ENCODE measurements around the gene TFCP2L1.

The TFCP2L1 gene

GRCh38 chr2:121196849-121197155 is 88.2 kb downstream of the TFCP2L1 start:
- DNase-seq (ENCODE audit: low read depth in 2 of 2), result no peak

GRCh38 chr2:121196132-121196848 is 88.7 kb downstream of the TFCP2L1 start:
- DNase-seq (ENCODE audit: low read depth in 2 of 2), result no peak

GRCh38 chr2:121195036-121195435 is 90.0 kb downstream of the TFCP2L1 start:
- DNase-seq (ENCODE audit: low read depth in 2 of 2), result no peak

DNA sequence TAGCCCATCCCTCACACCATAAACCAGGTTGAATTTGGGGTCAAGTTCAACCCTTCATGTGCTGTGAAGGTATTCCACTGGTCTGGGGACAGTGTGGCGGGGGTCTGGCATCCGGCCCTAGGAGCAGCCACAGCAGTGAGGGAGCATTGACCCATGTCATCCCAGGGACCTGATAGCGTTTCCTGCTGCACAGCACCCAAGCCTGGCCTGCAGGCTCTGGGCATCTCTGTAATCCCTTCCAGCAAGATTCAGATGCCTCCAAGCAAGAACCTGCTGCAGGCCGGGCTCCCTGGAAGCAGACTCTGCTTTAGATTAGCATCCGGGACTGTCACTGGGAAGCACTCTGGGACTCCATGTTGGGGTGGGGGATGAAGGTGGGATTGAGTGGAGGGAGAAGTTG is 90.4 kb downstream of the TFCP2L1 start:
- no peak for DNase-seq (ENCODE audit: low read depth in 2 of 2)

DNA sequence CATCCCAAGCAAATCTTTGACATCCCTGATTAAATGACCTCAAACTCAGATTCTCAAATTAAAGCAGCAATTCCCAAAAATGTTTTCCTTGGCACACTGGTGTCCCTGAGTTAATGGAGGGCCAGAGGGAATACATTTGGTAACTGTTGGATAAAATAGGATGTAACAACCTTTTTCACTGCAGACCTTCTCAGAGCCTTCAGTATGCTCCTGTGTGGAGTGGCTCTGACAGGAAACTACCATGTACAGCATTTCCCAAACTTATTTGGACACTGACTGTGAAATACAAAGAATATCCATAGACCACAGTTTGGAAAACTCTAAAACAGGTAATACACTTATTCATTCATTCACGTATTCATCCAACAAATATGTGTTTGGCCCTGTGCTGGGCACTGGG is 91.8 kb downstream of the TFCP2L1 start:
- DNase-seq (ENCODE audit: low read depth in 2 of 2), result no peak

DNA sequence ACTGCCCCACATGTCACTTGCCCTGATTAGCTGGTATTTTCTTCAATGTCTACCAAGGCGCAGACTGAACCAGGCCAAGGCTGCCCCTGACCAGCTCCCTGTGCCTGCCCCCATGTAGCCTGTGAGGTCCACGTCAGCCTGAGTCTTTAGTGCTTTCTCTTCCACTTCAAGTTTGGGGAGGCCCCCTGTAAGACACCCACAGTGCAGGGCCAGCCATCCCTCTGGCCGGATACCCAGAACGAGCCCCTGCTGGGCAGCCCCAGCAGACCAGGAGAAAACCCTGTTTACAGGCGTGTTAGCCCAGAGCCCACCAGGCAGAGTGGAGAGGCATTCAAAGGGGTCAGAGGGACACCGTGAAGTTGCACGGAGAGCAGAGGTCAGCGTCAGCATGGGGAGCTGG is 92.4 kb downstream of the TFCP2L1 start:
- no peak for DNase-seq (ENCODE audit: low read depth in 2 of 2)

DNA sequence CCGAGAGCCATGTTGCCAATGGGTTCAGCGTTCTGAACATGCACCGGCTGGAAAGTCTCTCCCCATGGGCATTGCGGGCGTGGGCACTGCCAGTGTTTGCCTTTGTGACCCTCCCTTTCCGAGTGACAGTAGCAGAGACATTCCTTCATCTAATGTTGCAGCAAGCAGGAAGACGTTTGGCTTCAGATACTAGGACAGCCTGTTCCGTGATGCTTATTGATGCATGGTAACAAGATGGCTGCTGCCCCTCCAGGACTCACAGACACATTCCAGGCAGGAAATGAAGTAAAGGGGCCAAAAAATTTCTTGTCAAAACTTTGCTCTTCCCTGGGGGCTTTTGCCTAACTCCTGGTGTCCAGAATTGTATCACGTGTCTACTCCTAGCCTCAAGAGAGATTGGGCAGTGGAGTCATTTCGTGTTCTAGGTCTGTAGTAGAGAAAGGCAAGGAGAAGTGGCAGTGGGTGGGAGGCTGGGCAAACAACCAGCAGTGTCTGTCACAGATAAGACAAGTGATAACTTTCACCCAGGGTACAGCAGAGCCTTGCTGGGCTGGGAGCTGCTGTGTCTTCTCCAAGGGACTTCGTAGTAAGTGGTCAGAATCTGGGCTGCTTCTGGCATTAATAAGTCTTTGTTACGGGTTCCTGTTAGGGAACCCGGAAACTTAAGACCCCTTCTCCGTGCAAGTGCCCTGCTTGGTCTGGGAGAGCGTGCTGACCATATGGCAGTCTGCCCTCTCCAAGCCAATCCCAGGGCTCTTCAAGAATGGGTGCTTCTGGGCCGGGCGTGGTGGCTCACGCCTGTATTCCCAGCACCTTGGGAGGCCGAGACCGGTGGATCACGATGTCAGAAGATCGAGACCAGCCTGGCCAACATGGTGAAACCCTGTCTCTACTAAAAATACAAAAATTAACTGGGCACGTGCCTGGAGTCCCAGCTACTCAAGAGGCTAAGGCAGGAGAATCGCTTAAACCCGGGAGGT is 93.5 kb downstream of the TFCP2L1 start:
- no peak for DNase-seq (ENCODE audit: low read depth in 2 of 2)

DNA sequence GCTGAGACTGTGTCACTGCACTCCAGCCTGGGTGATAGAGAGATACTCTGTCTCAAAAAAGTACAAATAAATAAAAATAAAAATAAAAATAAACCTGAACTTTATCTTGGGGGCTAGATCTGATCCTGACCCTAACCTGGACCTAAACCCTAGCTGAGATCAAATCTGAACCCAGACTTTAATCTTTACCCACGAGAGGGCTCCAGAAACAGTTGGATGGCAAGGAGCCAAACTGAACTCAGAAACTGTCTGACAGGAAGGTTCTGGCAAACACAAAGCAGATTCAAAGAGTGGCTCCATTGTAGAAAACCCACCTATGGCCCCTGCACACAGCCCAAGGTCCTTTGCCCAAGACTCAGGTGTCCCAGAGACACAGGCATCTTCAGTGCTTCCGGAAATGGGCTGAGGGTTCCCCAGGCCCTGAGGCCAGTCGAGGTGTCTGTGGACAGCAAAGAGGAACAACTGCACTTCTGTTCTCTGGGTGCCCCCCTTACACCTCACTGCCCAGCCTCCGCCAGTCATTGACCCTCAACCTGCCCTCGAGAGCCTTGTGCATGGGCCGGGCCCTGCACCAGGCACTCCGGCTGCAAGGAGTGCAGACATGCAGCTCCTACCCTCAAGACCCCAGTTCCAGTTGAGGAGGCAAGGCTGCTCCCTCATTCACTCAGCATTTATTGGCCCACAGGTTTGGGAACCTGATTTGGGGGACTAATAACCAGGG is 95.2 kb downstream of the TFCP2L1 start:
- no peak for DNase-seq (ENCODE audit: low read depth in 2 of 2)

GRCh38 chr2:121189011-121189410 is 96.0 kb downstream of the TFCP2L1 start:
- no peak for DNase-seq (ENCODE audit: low read depth in 2 of 2)

GRCh38 chr2:121187982-121188411 is 97.0 kb downstream of the TFCP2L1 start:
- no peak for DNase-seq (ENCODE audit: low read depth in 2 of 2)

DNA sequence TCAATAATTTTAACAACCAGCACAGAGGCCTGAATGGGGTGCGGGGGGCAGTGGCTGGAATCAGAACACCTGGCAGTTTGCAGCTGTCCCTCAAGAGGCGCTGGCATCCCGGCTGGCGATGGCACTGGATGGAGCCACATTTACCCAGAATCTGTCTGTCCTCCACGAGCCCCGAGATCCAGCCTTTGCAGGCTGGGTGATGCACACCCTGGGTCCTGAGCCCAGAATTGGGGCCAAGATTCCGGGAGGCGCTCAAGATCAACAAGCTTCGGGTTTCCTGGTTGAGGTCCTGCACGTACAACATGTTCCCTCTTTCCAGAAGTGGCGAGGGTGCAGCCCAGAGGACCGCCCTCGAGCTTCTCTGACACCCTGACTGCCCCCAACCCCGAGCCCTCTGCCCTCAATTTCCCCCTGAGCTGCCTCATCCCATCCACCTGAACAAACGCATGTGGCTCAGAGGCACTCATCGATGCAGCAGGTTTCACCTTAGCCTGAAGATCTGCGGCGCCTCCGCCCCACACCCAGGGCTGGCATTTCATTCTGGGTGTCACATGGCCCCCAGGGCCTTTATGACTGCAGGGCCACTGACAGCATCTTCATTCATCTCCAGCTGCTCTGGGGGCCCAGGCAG is 97.5 kb downstream of the TFCP2L1 start:
- no peak for DNase-seq (ENCODE audit: low read depth in 2 of 2)

- no peak for DNase-seq (ENCODE audit: low read depth in 2 of 2)
These were observed 98.7 kb downstream of the TFCP2L1 start for GRCh38 chr2:121186261-121186660.

DNA sequence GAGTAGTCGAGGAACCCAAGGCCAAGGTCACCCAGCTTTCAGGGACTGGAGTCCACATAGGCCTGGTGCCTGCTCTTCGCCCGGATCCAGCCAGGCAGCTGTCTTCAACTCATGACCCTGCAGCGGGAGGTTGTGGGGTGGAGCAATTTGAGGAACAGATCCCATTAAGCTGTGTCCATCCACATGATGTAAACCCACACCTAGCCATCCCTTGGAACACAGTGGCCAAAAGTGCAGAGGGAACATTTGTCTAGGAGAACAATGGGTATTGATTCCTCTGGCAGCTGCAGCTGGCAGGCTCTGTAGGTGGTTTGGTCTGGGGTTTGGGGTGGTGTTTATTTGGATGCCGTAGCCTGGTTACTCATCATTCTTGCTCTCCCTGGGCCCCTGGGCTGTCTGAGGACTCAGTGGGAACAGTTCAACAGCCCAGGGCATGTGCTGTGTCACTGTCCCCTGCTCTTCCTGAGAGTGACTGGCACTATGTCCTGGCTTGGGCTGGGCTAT is 99.4 kb downstream of the TFCP2L1 start:
- DNase-seq (ENCODE audit: low read depth in 2 of 2), result no peak

DNA sequence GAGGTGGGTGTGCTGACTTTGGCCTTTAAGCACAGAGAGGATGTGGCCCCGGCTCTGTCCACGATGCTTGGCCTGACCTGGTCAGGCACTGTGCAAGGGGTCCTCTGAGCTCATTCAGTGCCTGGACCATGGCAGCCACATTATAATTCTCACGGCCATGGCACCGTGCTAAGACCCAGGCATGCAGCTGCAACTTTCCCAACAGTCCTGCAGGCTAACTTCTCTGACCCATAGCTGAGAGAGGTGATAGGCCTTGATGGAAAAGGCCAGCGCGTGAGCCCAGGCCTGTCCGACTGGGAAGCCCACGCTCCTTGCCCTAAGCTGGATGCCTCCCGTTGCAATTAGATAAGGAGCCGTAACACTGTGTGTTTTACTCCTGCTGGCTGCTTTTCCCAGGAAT is 99.9 kb downstream of the TFCP2L1 start:
- DNase-seq (ENCODE audit: low read depth in 2 of 2), result no peak

- no peak for DNase-seq (ENCODE audit: low read depth in 2 of 2)
These were observed 100.6 kb downstream of the TFCP2L1 start for GRCh38 chr2:121184248-121184862.

DNA sequence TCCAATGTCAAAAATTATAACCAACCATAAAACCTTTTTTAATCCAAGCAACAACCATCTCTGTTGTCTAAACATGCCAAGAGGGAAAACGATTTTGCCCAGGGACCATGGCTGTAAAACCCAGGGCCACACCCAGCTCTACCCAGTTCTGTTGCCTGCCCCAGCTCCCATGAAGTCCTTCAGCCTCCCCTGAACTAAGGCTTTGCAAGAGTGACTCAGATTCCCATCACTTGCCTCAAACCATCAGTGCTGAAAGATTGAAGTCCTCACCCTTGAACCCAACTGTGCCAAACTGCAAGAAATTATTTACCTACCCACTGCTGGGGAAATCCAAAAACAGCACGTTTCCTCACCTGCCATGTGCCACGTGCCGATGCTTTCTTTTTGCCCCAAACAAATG is 102.5 kb downstream of the TFCP2L1 start:
- no peak for DNase-seq (ENCODE audit: low read depth in 2 of 2)

- no peak for DNase-seq (ENCODE audit: low read depth in 2 of 2)
These were observed 105.5 kb downstream of the TFCP2L1 start for GRCh38 chr2:121179467-121179866.

DNA sequence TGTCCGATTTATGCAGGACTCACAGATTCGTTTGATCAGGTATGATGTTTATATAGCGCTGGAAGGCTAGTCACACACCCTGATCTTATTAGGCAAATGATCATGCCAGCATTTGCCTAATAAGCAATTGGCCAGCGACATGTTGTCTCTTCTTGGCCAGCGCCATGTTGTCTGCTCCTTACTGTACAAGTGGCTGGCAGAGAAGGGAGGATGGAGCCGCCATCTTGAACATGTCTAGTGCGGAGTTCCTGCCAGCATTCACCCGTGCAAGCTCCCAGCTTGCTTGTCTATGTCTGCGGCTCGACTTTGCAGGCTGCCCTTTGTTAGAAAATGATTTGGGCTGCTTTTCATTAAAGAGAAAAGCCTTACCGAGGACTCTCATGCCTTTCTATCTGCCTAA is 106.3 kb downstream of the TFCP2L1 start:
- no peak for DNase-seq (ENCODE audit: low read depth in 2 of 2)

- no peak for DNase-seq (ENCODE audit: low read depth in 2 of 2)
These were observed 107.1 kb downstream of the TFCP2L1 start for GRCh38 chr2:121177896-121178295.

DNA sequence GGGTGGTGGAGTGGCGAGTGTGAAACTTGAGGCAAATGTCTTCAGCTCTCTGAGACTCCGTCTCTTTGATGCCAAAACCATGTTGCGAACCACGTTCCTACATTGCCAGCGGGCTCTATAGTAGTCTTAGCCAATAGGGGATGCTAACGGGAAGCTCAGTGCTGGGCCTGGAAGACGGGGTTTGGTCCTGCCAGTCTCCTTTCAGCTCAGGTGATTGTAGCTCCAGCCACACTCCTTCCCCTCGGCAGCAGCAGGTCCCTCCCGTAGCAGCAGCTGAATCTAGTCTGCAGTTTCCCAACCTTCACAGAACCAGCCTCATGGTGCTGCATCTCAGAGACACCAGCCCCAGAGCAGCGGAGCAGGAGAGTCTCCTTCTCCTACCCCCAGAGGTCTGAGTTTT is 109.7 kb downstream of the TFCP2L1 start:
- no peak for DNase-seq (ENCODE audit: low read depth in 2 of 2)

- DNase-seq (ENCODE audit: low read depth in 2 of 2), result no peak
These were observed 111.2 kb downstream of the TFCP2L1 start for GRCh38 chr2:121173806-121174205.

Data from stimulated activated CD8-positive, alpha-beta memory T cell treated with anti-CD3 and anti-CD28 coated beads, Interleukin-2, amount 100 ng/mL, for 1 hour (primary cell).